Lower leg skin (tissue), 4 donors: ENCODE results near the gene TLE3. TPM values are rescaled to one million over a fixed set of nuclear protein-coding genes. Genes with fewer than 3 reads are reported as not detected.

ENCODE experiments used
- DNase-seq, 2 donors: peaks; one replicate each; pipeline ENCODE4 v3.0.0-alpha.2; 2019; ENCODE audit warnings: low spot score in 2 of 2
- H3K4me3 ChIP-seq: fragments of 200-600 bp; sonication (generic); 2 replicates; pipeline ENCODE4 v1.5.1; 2017; ENCODE audit warnings: mild to moderate bottlenecking, low read depth; ENCODE audit not compliant: poor library complexity, severe bottlenecking
- CTCF ChIP-seq, 3 donors: fragments of 450-650 bp; IDR thresholded peaks; one replicate each; pipeline ENCODE4 v1.5.1; 2016; ENCODE audit warnings: antibody characterized with exemption in 3 of 3, mild to moderate bottlenecking in 3 of 3, moderate library complexity in 2 of 3
- POLR2A ChIP-seq, 2 donors: fragments of 450-650 bp; IDR thresholded peaks; one replicate each; pipeline ENCODE4 v1.6.1; 2016 to 2017; ENCODE audit warnings: antibody characterized with exemption in 2 of 2, mild to moderate bottlenecking in 1 of 2, moderate library complexity in 1 of 2
- WGBS, 2 donors: methylation state at CpG; one replicate each; pipeline ENCODE4 v1.1.5; 2018; 5-methylcytosine and 5-hydroxymethylcytosine counted together
- intact Hi-C: fragments of 100-400 bp; cut with DNase I; formaldehyde crosslinking; loops from one replicate; pipeline ENCODE4 v1.15.0; 2023; ENCODE audit warnings: low total_unique reads
- total RNA-seq, 4 donors: library from RNA; depleted of rRNA; stranded (reverse); fragments of >200 nt; gene quantifications; one replicate each; pipeline ENCODE4 v1.1.0, GENCODE V29; 2016

TLE3 gene
- total RNA-seq, 4 donors from 2014 or later: 95.7 to 136 (median 124) TPM

DNA sequence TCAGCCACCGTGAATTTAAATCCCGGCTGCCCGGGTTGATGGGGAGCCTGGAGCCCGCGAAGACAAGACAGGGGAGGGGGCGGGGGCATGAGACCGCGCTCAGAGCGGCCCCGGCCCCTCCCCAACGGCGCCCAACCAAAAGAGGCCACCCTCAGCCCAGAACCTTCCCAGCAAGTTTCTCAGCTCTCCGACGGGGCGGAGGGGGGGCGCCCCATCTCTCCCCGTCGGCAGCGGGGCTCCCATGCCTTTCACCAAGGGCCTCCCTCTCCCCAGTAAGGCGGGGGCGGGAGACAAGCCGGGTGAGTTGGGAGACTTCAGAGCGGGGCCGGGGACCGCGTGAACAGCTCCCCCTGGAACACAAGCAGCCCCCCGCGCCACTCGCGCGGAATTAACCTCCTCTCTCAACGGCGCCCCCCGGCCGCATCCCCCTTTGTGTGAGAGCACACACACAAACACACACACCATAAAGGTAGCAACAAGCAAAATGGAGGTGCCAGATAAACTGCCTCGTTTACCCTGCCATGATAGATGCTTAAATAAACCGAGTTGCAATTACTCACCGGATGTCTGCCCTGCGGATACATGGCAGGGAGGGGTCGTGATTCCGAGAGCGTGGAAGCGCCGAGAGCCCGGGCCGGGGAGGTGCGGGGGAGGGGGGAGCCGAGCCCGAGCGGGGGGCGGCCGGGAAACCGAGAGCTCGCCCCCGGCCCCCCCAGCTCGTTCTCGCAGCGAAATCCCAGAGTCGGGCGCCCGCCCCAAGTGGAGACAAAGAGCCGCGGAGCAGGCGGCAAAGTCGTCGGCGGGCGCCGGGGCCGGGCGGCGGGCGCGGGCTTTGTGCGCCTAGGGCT, 1.3 kb downstream of the TLE3 start:
- no peak for TF ChIP-seq CTCF (IDR thresholded peaks at IDR 0.05)
- TF ChIP-seq POLR2A (IDR thresholded peaks at IDR 0.05): no peak
- peak; percentile 47 to 94 for DNase-seq
- WGBS, 2 donors: 0 to 1% methylated on average over 38 to 52 of the region's 75 CpGs
- peak overlapping the region; percentile 82 for H3K4me3 ChIP-seq
- intact Hi-C loops: no loop called here

- peak; percentile 32 to 91 for DNase-seq
- peak overlapping the region; percentile 82 for H3K4me3 ChIP-seq
- 1 to 5% methylated on average over 32 to 56 of the region's 66 CpGs for WGBS, 2 donors
- TF ChIP-seq CTCF (IDR thresholded peaks at IDR 0.05): no peak
- no peak for TF ChIP-seq POLR2A (IDR thresholded peaks at IDR 0.05)
- intact Hi-C loops: no loop called here
Observed at GRCh38 chr15:70095408-70096214, 2.1 kb downstream of the TLE3 start.

DNA sequence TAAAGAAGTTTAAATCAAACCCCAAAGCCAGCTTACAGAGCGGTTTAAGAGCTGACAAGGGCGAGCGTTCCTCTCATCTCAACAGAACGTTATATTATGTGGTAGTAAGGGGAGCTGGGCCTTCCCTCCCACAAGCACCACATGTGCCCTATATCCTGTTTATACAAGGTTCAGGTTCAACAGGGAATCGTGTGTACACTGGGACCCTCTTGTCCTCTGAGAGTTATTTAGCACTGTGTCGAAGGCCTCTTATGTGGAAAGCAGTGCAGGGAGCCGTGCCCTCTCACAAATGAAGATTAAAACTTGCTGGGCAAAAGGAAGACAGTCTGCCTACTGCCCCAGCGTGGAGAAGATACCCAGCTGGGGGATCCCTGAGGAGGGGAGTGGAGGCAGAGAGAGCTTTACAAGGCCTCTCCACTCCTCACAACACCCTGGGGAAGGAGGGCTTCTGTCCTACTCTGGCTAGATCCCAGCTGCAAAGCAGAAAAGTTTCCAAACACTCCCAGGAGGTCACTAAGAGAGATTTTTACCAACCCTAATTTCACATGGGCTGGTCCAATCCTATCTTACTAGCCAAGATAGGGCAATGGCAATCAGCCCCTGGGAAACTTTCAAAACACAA, 2.9 kb downstream of the TLE3 start:
- TF ChIP-seq POLR2A (IDR thresholded peaks at IDR 0.05): no peak
- TF ChIP-seq CTCF (IDR thresholded peaks at IDR 0.05): no peak
- WGBS, 2 donors: 48 to 55% methylated on average over 8 of the region's 8 CpGs
- no peak overlapping the region for H3K4me3 ChIP-seq
- no peak for DNase-seq
- intact Hi-C loops: no loop called here

GRCh38 chr15:70093481-70094319, 4.0 kb downstream of the TLE3 start:
- intact Hi-C loops: no loop called here
- H3K4me3 ChIP-seq: no peak overlapping the region
- no peak for TF ChIP-seq POLR2A (IDR thresholded peaks at IDR 0.05)
- no peak for TF ChIP-seq CTCF (IDR thresholded peaks at IDR 0.05)

GRCh38 chr15:70093070-70093469, 4.6 kb downstream of the TLE3 start:
- H3K4me3 ChIP-seq: no peak overlapping the region
- TF ChIP-seq POLR2A (IDR thresholded peaks at IDR 0.05) (no peak), CTCF (IDR thresholded peaks at IDR 0.05) (no peak)
- intact Hi-C loops: no loop called here
- 32 to 44% methylated on average over 3 of the region's 3 CpGs for whole genome bisulfite sequencing, 2 donors
- DNase-seq: no peak

More at GRCh38 chr15:70093481-70094319, 4.0 kb downstream of the TLE3 start:
- DNase-seq: peak in 1 of 2 donors; percentile 44
- 28 to 29% methylated on average over 11 of the region's 11 CpGs for whole genome bisulfite sequencing, 2 donors
